Ureter (tissue), 1 donor: ENCODE results near the gene TSPYL2. TPM values are rescaled to one million over a fixed set of nuclear protein-coding genes. Genes with fewer than 3 reads are reported as not detected.

Experiments used
- DNase-seq: peaks from one replicate; pipeline ENCODE4 v3.0.0-alpha.2; 2020; ENCODE audit warnings: low spot score
- total RNA-seq: library from RNA; stranded (reverse); gene quantifications from one replicate; pipeline ENCODE4 v1.2.4, GENCODE V29; 2023
- donor health status: DM: yes; HTN: yes; CAD: no.

Gene TSPYL2
- total RNA-seq, 1 donor from 2014 or later = 74.8 TPM

DNA sequence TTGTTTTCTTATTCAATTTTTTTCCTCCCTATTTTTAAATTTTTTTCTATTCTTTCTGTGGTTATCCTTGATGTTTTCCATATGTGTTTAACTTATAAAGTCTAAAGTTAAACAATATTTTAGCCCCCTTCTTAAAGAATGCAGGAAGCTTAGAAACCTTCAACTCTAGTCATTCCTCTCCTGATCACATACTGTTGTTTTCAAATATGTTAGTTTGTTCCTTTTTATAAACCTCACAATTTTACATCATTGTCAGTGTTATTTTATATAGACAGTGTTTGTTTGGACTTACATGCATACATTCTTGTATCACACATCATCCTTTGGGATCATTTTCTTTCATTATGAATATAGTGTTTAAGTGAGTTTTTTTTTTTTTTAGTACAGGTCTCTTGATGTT is 43.3 kb downstream of the TSPYL2 start:
- no peak for DNase-seq

DNA sequence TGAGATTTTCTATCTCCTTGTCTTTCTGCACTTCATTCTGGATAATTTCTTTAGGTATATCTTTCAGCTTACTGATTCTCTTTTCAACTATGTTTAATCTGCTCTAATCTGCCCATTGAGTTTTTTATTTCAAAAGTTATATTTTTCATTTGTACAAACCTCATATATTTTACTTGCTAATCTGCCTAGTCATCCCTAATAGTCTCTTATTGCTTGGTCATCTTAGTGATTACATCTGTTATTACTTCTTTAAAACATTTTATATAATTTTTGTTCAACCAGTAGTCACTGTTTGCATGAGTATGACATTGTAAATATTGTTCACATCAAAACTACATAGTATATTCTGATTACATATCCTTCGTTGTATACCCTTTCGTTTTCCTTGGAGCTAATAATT is 44.2 kb downstream of the TSPYL2 start:
- DNase-seq = no peak

DNA sequence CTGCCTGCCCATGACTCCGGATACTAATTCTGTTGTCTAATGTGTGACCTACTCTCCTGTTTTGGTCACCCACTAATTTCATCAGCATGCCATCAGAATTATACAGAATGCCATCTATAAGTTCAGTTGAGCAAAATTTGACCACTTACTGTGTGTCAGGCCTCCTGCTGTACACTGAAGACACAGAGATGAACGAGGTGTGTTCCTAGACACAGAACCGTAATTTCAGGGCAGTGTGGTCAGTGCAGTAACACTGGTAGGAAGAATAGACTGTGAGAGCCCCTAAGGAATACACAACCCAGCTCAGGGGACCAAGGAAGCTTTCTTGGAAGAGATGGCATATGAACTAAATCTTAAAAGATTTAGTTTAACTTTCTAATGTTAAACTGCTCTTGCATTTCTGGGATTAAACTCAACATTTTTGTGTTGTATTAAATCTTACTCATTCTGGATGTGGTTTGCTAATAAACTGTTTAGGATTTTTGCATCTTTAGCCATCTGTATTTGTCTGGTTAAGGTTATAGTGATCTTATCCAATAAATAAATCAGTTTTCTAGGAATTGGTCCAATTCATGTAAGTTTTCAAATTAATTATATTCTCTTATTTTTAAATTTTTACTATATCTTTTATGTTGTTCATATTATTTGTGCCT is 46.1 kb downstream of the TSPYL2 start:
- no peak for DNase-seq

DNA sequence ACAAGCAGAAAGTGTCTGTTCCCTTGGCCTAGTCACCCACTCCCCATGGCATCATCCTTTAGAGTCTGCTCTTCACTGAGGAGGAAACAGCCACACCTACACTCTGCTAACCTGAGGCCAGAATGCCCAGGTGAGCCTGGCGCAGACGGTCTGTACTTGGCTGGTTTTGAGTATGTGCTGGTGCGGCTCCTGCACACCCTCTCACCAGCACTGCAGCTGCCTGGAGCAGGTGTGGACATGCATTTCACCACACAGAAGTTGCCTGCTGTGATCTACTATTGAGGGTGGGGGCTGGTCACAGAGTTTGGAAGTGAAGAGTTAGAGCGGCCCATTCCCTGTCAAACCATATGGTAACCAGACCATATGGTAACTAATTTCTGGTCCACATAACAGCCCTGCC is 51.2 kb downstream of the TSPYL2 start:
- no peak for DNase-seq

DNA sequence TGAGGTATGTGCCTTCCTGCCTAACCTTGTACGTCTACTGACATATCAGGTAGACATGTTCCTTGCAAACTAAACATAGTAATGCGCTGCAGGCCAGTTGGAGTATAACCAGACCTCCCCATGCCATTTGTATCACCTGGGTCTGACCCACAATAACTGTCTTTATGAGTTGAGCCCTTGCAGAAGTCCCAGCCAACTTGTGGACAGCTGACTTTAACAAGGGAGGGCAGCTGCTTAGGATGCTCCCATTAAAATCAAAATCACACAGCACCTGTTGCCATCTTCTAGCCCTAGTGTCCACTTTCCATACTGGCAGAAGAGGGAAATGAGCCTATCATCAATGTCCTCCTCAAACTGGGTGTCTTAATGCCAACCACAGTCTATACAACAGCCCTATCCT is 53.4 kb downstream of the TSPYL2 start:
- DNase-seq = no peak

Other genes with a start within 250 kb of the TSPYL2 start
- gene XAGE3, start 214.3 kb upstream of the TSPYL2 start, total RNA-seq = not detected
- 34.3 TPM for gene FAM156B, start 185.0 kb upstream of the TSPYL2 start, total RNA-seq
- gene FAM156A, start 123.8 kb upstream of the TSPYL2 start, total RNA-seq = 34.0 TPM
- 7.6 TPM for gene GPR173, start 33.6 kb upstream of the TSPYL2 start, total RNA-seq
- 34.1 TPM for gene KANTR, start 11.8 kb downstream of the TSPYL2 start, total RNA-seq
- 163 TPM for gene KDM5C, start 142.8 kb downstream of the TSPYL2 start, total RNA-seq
- gene IQSEC2, start 199.2 kb downstream of the TSPYL2 start, total RNA-seq = 31.7 TPM